ENCODE measurements around the gene CDS2.

GRCh38 chr20:5096463-5096862 lies 30.3 kb upstream of the CDS2 start:
- TF ChIP-seq, protein P1, sequence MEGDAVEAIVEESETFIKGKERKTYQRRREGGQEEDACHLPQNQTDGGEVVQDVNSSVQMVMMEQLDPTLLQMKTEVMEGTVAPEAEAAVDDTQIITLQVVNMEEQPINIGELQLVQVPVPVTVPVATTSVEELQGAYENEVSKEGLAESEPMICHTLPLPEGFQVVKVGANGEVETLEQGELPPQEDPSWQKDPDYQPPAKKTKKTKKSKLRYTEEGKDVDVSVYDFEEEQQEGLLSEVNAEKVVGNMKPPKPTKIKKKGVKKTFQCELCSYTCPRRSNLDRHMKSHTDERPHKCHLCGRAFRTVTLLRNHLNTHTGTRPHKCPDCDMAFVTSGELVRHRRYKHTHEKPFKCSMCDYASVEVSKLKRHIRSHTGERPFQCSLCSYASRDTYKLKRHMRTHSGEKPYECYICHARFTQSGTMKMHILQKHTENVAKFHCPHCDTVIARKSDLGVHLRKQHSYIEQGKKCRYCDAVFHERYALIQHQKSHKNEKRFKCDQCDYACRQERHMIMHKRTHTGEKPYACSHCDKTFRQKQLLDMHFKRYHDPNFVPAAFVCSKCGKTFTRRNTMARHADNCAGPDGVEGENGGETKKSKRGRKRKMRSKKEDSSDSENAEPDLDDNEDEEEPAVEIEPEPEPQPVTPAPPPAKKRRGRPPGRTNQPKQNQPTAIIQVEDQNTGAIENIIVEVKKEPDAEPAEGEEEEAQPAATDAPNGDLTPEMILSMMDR (IDR thresholded peaks at IDR 0.05) = no peak
- TF ChIP-seq POLR2A (IDR thresholded peaks at IDR 0.05) = no peak

Measured in lower leg skin (tissue), 3 donors.